AG08396 (cell line): ENCODE data around the gene DTX1.
A peak's percentile ranks its signal among the peaks of the same experiment; 100 is the strongest.

Source experiments
- DNase-seq: peaks from one replicate; pipeline ENCODE4 v3.0.0; 2012; ENCODE audit warnings: low spot score, mixed read lengths

Gene DTX1

DNA sequence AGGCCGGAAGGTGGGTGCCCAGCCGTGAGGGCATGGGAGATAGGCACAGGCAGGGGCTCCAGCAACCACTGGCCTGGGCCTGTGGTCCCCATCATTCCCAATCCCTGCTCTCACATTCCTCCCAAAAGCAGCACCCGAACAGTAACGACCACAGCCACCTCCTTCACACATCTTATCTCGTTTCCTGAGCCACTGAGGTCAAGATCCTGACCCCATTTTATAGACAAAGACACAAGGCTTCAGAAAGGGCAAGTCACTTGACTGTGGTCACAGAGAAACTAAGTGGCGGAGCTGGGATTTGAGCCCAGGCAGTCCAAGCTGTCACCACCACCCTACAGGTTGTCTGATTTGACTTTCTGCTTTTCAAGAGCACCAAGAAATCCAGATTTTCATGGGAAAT is 38.9 kb downstream of the DTX1 start:
- DNase-seq = no peak

- no peak for DNase-seq
Observed at GRCh38 chr12:113096675-113097461, 40.3 kb downstream of the DTX1 start.

DNA sequence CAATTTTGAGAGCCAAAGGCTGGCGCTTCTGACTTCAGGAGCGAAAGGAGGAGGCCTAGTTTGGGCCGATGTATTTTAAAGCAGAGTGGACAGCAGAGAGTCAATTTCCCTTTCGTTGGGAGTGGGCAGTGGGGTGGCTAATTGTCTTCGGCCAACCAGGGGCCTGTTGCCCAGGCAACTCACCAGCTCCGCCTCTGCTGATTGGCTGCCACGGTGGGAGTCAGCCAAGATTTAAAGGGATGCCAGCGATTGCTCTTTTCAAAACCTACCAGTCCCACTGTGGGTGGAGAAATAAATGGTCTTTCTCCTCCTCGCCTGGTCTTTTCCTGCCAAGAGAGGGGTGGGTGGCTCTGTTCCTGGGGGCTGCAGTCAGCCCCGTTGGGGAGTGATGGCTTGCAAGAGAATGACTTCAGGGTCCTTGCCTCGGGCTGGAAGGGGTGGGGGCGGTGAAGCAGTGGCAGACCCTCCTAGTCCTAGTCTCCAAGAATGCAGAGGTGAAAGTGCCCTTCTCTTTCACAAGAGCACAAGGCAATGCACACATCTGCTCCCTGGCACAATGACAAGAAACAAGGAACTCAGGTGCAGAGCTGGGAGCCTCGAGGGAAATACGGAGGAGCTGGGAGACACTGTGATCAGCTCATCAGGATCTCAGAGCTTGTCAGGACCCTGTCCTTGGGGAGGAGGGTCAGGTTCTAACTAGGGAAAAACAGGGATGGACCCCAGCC is 41.3 kb downstream of the DTX1 start:
- DNase-seq = peak; percentile 62

GRCh38 chr12:113098441-113099028 is 42.0 kb downstream of the DTX1 start:
- DNase-seq = peak; percentile 92

GRCh38 chr12:113099364-113099763 is 42.8 kb downstream of the DTX1 start:
- no peak for DNase-seq

- DNase-seq = no peak
Observed at GRCh38 chr12:113099764-113100163, 43.2 kb downstream of the DTX1 start.

DNA sequence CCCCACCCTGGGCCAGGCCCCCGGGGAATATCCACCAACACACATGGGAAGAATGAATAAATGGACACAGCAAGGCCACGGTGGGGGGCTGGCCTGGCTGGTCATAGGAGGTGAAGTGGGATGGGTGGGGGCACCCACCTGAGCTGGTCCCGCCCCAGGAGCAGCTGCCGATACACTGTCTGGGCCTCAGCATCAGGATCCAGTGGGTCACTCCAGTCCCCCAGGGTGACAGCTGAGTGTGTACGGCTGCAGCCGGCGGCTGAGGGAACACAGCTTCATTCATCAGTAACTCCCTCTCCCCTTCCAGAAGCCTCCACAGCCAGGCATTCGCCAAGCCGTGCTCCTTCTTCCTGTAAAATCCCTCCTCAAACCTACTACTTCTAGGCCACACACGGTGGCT is 45.2 kb downstream of the DTX1 start:
- no peak for DNase-seq

- no peak for DNase-seq
Observed at GRCh38 chr12:113102811-113103210, 46.3 kb downstream of the DTX1 start.

DNA sequence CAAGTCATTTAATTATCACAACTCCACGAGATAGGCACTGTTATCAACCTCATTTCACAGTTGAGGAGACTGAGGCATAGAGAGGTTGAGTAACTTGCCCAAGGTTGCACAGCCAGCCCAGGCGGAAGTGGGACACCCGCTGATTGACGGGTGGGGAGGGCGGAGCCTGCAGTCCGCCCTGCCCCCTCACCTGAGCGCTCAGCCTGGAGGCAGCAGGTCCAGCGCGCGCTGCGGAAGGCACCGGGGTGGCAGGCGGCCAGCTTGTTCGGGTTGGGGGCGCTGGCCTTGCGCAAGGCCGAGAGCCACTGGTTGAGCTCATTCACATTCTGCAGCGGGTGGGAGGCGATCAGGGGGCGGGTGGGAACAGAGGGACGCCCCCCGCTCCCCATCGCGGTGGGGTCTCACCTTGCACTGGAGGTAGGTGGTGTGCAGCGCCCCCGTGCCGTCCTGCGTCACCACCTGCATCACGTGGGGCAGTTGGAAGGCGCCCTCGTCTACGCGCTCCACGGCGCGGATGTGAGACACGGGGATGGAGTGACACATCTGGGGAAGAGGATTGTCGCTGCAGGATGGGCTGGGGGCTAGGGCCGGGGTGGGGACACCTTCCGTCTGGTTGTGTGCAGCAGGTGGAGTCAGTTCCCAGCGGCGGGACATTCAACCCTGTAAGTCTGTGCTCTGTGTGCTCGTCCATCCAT is 47.4 kb downstream of the DTX1 start:
- DNase-seq = no peak

- no peak for DNase-seq
Observed at GRCh38 chr12:113104953-113105510, 48.5 kb downstream of the DTX1 start.

DNA sequence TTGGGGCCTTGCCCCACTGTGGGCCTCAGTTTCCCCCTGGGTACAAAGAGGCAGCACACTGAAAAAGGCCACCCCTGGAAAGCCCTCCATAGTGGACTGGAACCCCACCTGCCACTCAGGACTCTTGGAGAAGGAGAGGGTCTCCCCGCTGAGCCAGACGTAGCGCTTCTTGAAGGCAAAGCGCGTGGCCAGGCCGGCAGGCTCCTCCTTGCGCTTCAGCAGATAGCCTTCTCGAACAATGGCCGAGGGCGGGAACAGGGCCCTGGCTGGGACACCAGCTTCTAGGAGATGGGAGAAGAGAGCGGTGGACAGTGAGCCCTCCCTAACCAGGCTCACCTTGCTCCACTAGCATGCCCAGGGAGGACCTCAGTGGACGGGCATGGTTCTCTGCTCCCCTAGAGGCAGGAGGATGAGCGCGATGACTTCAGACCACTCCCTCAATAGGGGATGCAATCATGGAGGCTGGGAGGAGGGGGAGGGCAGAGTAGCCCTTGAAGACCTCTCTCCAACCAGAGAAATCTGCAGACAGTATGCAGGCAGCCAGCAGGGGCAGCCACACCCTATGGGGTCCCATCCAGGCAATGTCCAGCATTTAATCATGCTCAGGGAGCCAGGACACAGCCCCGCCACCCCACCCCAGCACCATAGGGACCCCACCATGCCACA is 49.2 kb downstream of the DTX1 start:
- no peak for DNase-seq

GRCh38 chr12:113106361-113106760 is 49.8 kb downstream of the DTX1 start:
- no peak for DNase-seq

DNA sequence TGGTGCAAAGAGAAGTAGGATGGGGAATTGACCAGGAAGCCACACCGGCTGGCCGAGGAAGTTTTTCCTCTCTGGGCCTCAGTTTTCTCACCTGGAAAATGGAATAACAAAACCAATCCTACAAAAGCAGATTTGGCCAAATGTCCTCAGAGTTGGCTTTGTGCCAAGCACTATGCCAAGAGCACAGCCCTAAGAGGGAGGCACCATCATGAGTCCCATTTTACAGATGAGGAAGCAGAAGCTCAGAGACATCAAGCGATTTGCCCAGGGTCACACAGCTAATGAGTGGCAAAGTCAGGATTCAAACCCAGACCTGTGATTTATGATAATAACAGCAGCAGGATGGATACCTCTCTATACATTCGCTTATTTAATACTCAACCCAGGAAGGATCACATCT is 51.8 kb downstream of the DTX1 start:
- no peak for DNase-seq

- no peak for DNase-seq
Observed at GRCh38 chr12:113109360-113109759, 52.8 kb downstream of the DTX1 start.

- no peak for DNase-seq
Observed at GRCh38 chr12:113109872-113110599, 53.5 kb downstream of the DTX1 start.

GRCh38 chr12:113111247-113111646 is 54.7 kb downstream of the DTX1 start:
- no peak for DNase-seq

GRCh38 chr12:113112043-113112899 is 55.7 kb downstream of the DTX1 start:
- DNase-seq = no peak

- no peak for DNase-seq
Observed at GRCh38 chr12:113113397-113113796, 56.9 kb downstream of the DTX1 start.

DNA sequence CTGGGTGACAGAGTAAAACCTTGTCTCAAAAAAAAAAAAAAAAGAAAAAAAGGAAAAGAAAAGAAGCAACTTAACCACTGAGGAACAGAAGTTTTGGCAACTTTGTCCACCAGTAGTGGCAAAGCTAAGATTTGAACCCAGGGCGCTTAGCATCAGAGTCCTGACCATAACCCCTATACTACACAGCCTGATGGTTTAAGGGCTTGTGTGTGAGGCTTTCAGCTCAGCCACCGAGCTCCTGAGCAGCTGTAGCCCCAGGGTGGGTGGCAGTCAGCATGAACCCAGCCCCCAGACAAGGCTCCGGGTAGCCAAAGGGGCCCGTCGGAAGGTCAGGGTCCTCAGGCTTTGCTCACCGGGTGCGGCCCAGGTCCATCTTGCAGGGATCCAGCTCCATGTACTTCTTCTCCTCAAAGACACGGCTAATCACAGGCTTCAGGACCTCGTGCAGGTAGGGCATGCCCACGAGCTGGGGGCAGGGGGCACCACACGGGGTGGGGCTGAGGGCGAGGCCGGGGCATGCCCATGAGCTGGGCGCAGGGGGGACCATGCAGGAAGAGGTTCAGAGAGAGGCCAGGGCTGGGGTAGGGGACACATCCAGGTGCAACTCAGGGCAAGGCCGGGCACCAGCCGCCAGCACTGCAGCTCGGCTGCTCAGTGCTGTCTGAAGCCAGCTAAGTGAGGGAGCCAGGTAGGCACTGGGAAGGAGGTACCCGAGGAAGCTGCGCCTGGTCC is 58.1 kb downstream of the DTX1 start:
- DNase-seq = no peak
